GM18499 (cell line): ENCODE data around the gene PPARA.

Source experiments
- ATAC-seq: cut with Tn5 transposase; IDR thresholded peaks from one replicate; pipeline ENCODE4 v1.9.1; 2021; ENCODE audit warnings: moderate number of reproducible peaks; ENCODE audit not compliant: insufficient read depth, unreplicated experiment

The PPARA gene

GRCh38 chr22:46150034-46150654 lies at the start of gene PPARA:
Gene PPARA (plus strand): TSS chr22:46150526. CDS start chr22:46198384, 47,858 bp downstream.
- ATAC-seq, result no peak

GRCh38 chr22:46102159-46102558 lies 48.2 kb upstream of the PPARA start:
- ATAC-seq, result no peak

GRCh38 chr22:46102752-46103151 lies 47.6 kb upstream of the PPARA start:
- no peak for ATAC-seq

- ATAC-seq, result no peak
Measured at GRCh38 chr22:46103181-46103580, 47.1 kb upstream of the PPARA start.

- no peak for ATAC-seq
Measured at GRCh38 chr22:46103664-46104063, 46.7 kb upstream of the PPARA start.

GRCh38 chr22:46104170-46104880 lies 46.0 kb upstream of the PPARA start:
- ATAC-seq, result no peak

- ATAC-seq, result no peak
Measured at GRCh38 chr22:46104881-46105493, 45.3 kb upstream of the PPARA start.

GRCh38 chr22:46105494-46106278 lies 44.6 kb upstream of the PPARA start:
- no peak for ATAC-seq

- ATAC-seq, result no peak
Measured at GRCh38 chr22:46106279-46107022, 43.9 kb upstream of the PPARA start.

GRCh38 chr22:46107089-46107664 lies 43.1 kb upstream of the PPARA start:
- ATAC-seq, result no peak

GRCh38 chr22:46107753-46108563 lies 42.4 kb upstream of the PPARA start:
- ATAC-seq, result no peak

- no peak for ATAC-seq
Measured at GRCh38 chr22:46108564-46109473, 41.5 kb upstream of the PPARA start.

GRCh38 chr22:46109474-46110003 lies 40.8 kb upstream of the PPARA start:
- no peak for ATAC-seq

- ATAC-seq, result no peak
Measured at GRCh38 chr22:46110215-46110614, 40.1 kb upstream of the PPARA start.

GRCh38 chr22:46111645-46112306 lies 38.5 kb upstream of the PPARA start:
- no peak for ATAC-seq

GRCh38 chr22:46112405-46112804 lies 37.9 kb upstream of the PPARA start:
- no peak for ATAC-seq
